ENCODE measurements around the gene SETDB1.

DNA sequence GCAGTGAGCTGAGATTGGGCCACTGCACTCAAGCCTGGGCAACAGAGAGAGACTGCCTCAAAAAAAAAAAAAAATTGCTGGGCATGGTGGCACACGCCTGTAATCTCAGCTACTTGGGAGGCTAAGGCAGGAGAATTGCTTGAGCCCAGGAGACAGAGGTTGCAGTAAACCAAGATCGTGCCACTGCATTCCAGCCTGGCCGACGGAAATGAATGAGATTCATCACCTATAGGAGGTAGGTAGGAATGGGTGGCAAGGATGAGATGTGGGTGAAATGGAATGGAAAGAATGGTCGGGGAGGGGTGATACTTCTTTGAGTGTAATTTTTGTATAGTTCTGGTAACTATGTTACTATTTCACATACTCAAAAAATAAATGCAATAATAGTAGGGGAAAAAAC is 23.8 kb upstream of the SETDB1 start:
- TF ChIP-seq ZNF626 (tag by site-specific recombination; IDR thresholded peaks at IDR 0.05), result no peak
- TF ChIP-seq ZNF510 (tag by site-specific recombination; IDR thresholded peaks at IDR 0.05; ENCODE audit: insufficient replicate concordance), result no peak
- TF ChIP-seq, protein P1, sequence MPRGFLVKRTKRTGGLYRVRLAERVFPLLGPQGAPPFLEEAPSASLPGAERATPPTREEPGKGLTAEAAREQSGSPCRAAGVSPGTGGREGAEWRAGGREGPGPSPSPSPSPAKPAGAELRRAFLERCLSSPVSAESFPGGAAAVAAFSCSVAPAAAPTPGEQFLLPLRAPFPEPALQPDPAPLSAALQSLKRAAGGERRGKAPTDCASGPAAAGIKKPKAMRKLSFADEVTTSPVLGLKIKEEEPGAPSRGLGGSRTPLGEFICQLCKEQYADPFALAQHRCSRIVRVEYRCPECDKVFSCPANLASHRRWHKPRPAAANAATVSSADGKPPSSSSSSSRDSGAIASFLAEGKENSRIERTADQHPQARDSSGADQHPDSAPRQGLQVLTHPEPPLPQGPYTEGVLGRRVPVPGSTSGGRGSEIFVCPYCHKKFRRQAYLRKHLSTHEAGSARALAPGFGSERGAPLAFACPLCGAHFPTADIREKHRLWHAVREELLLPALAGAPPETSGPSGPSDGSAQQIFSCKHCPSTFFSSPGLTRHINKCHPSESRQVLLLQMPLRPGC (tag by site-specific recombination; IDR thresholded peaks at IDR 0.05), result no peak
- no peak for TF ChIP-seq ZSCAN30 (tag by site-specific recombination; IDR thresholded peaks at IDR 0.05)
- TF ChIP-seq ZNF560 (tag by site-specific recombination; IDR thresholded peaks at IDR 0.05; ENCODE audit: borderline replicate concordance), result no peak
- no peak for TF ChIP-seq MZF1 (tag by site-specific recombination; IDR thresholded peaks at IDR 0.05; ENCODE audit: borderline replicate concordance)
- no peak for TF ChIP-seq ZNF311 (tag by site-specific recombination; IDR thresholded peaks at IDR 0.05; ENCODE audit: borderline replicate concordance)
- TF ChIP-seq KLF16 (tag by site-specific recombination; IDR thresholded peaks at IDR 0.05), result no peak

All from HEK293 (cell line).